ENCODE results near the gene NTM. TPM values are rescaled to one million over a fixed set of nuclear protein-coding genes. Genes with fewer than 3 reads are reported as not detected.

NTM gene
- total RNA-seq, 1 experiment from 2014 or later: 0.73 TPM

- no peaks in the 10 kb centered on the region for H3K36me3 ChIP-seq (ENCODE audit: control insufficient read depth, insufficient read depth, low read length)
- ChIA-PET CTCF (interaction anchor here (1.9 kb wide), 1 partner anchor 22 kb away, joined by 9 read pairs; no protein-coding TSS in a partner anchor), POLR2A (no interaction called here)
- intact Hi-C loops (cut with micrococcal nuclease; ENCODE audit: unreplicated experiment): loop anchor here (2.0 kb wide), 1 partner anchor 333 kb away; no protein-coding TSS in a partner anchor
- no peaks in the 10 kb centered on the region for H3K27me3 ChIP-seq (replicated peaks; ENCODE audit: control insufficient read depth, insufficient read depth, low read length)
- H3K27me3 Mint-ChIP-seq (ENCODE audit: insufficient read depth, unreplicated experiment): peaks cover 19% of the 10 kb centered on the region
- no peak overlapping the region for H3K4me3 ChIP-seq (ENCODE audit: low read depth, low read length)
- DNase-seq: no peak
- no peaks in the 10 kb centered on the region for H3K4me1 ChIP-seq
- BruUV-seq (replicated peaks): no TSS peak
- H3K4me3 Mint-ChIP-seq (ENCODE audit: unreplicated experiment): no peak overlapping the region
- H3K36me3 Mint-ChIP-seq (ENCODE audit: insufficient read depth, unreplicated experiment): peaks cover 4% of the 10 kb centered on the region
- TF ChIP-seq, protein P1, sequence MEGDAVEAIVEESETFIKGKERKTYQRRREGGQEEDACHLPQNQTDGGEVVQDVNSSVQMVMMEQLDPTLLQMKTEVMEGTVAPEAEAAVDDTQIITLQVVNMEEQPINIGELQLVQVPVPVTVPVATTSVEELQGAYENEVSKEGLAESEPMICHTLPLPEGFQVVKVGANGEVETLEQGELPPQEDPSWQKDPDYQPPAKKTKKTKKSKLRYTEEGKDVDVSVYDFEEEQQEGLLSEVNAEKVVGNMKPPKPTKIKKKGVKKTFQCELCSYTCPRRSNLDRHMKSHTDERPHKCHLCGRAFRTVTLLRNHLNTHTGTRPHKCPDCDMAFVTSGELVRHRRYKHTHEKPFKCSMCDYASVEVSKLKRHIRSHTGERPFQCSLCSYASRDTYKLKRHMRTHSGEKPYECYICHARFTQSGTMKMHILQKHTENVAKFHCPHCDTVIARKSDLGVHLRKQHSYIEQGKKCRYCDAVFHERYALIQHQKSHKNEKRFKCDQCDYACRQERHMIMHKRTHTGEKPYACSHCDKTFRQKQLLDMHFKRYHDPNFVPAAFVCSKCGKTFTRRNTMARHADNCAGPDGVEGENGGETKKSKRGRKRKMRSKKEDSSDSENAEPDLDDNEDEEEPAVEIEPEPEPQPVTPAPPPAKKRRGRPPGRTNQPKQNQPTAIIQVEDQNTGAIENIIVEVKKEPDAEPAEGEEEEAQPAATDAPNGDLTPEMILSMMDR (IDR thresholded peaks at IDR 0.05; ENCODE audit: insufficient read depth in 1 of 2, low read depth in 1 of 2, low read length in 1 of 2, severe bottlenecking in 1 of 2, unreplicated experiment in 1 of 2): no peak
- no peaks in the 10 kb centered on the region for H3K9me3 Mint-ChIP-seq (ENCODE audit: unreplicated experiment)
- no peak overlapping the region for H3K27ac Mint-ChIP-seq (ENCODE audit: unreplicated experiment)
- H3K9me3 ChIP-seq: no peaks in the 10 kb centered on the region
- peaks cover 6% of the 10 kb centered on the region for H3K4me1 Mint-ChIP-seq (ENCODE audit: low read depth, unreplicated experiment)
Measured at GRCh38 chr11:131695889-131696429, 325.5 kb downstream of the NTM start.

DNA sequence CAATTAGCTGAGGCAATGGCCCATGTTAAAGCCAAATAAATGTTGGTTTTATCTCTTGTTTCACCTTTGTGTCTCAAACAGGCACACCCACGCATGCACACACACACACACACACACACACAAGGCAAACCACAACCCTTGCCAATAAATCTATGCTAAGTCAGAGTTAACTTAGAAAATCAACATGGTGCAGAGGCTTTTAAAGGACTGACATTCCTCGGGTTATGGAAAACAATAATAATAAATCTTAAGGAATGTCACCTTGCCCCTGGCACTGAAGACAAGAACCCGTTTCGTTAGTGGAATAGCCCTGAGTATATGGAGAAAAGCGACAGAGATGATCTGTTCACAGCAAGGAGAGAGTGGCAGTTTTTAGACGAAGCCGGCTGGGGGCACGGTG lies 326.3 kb downstream of the NTM start:
- CTCF ChIA-PET: no interaction called here
- BruUV-seq (replicated peaks): no TSS peak
- peaks cover 6% of the 10 kb centered on the region for H3K4me1 Mint-ChIP-seq (ENCODE audit: low read depth, unreplicated experiment)

DNA sequence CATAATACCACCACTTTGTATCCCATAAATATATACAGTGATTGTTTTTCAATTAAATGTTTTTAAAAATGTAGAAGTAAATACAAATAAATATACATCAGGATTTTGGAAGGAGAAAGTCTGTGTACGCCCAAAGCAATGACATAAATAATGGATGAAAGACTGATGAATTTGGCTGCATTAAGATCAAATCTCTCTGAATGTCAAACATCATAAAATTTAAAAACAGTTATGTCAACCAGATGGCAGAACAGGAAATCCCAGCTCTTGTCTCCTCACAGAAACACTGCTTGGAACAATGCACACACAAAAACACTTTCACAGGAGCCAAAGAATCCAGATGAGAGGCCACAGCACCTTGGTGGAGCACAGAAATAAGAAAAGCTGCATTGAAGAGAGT lies 332.9 kb downstream of the NTM start:
- no peak overlapping the region for H3K27ac Mint-ChIP-seq (ENCODE audit: unreplicated experiment)
- Histone ChIP-seq H3K9me3 (0 out of 2 replicates have a peak, but pooled peaks cover 11% of the 10 kb centered on the region), H3K4me1 (no peaks in the 10 kb centered on the region), H3K4me3 (ENCODE audit: low read depth, low read length) (no peak overlapping the region), H3K36me3 (ENCODE audit: control insufficient read depth, insufficient read depth, low read length) (no peaks in the 10 kb centered on the region), H3K27me3 (replicated peaks; ENCODE audit: control insufficient read depth, insufficient read depth, low read length) (no peaks in the 10 kb centered on the region)
- no TSS peak for BruUV-seq (replicated peaks)
- POLR2A ChIA-PET: no interaction called here
- CTCF ChIA-PET: interaction anchor here (1.4 kb wide), 1 partner anchor 8 kb away, joined by 3 read pairs; no protein-coding TSS in a partner anchor
- intact Hi-C loops (cut with micrococcal nuclease; ENCODE audit: unreplicated experiment): no loop called here
- DNase-seq: no peak
- no peak overlapping the region for H3K4me3 Mint-ChIP-seq (ENCODE audit: unreplicated experiment)
- H3K27me3 Mint-ChIP-seq (ENCODE audit: insufficient read depth, unreplicated experiment): peaks cover 2% of the 10 kb centered on the region
- TF ChIP-seq, protein P1 (IDR thresholded peaks at IDR 0.05; ENCODE audit: insufficient read depth in 1 of 2, low read depth in 1 of 2, low read length in 1 of 2, severe bottlenecking in 1 of 2, unreplicated experiment in 1 of 2): no peak
- H3K9me3 Mint-ChIP-seq (ENCODE audit: unreplicated experiment): peaks cover 26% of the 10 kb centered on the region
- H3K4me1 Mint-ChIP-seq (ENCODE audit: low read depth, unreplicated experiment): no peaks in the 10 kb centered on the region
- H3K36me3 Mint-ChIP-seq (ENCODE audit: insufficient read depth, unreplicated experiment): no peaks in the 10 kb centered on the region

More for the DNA sequence above, 326.3 kb downstream of the NTM start:
- Mint-ChIP-seq H3K36me3 (ENCODE audit: insufficient read depth, unreplicated experiment) (peaks cover 4% of the 10 kb centered on the region), H3K9me3 (ENCODE audit: unreplicated experiment) (no peaks in the 10 kb centered on the region), H3K4me3 (ENCODE audit: unreplicated experiment) (no peak overlapping the region), H3K27ac (ENCODE audit: unreplicated experiment) (no peak overlapping the region), H3K27me3 (ENCODE audit: insufficient read depth, unreplicated experiment) (peaks cover 19% of the 10 kb centered on the region)
- Histone ChIP-seq H3K4me1 (no peaks in the 10 kb centered on the region), H3K36me3 (ENCODE audit: control insufficient read depth, insufficient read depth, low read length) (no peaks in the 10 kb centered on the region), H3K27me3 (replicated peaks; ENCODE audit: control insufficient read depth, insufficient read depth, low read length) (no peaks in the 10 kb centered on the region), H3K4me3 (ENCODE audit: low read depth, low read length) (no peak overlapping the region), H3K9me3 (no peaks in the 10 kb centered on the region)
- TF ChIP-seq, protein P1 (IDR thresholded peaks at IDR 0.05; ENCODE audit: insufficient read depth in 1 of 2, low read depth in 1 of 2, low read length in 1 of 2, severe bottlenecking in 1 of 2, unreplicated experiment in 1 of 2): no peak
- POLR2A ChIA-PET: no interaction called here
- intact Hi-C loops (cut with micrococcal nuclease; ENCODE audit: unreplicated experiment): no loop called here
- no peak for DNase-seq

Data from Caco-2 (cell line).